ENCODE data around the gene ZNF611.
"Not testable (repeated sequence)": the region's sequence is repeated elsewhere in the genome, so short reads cannot be mapped to it uniquely, and the experiment has no call there.

The ZNF611 gene

DNA sequence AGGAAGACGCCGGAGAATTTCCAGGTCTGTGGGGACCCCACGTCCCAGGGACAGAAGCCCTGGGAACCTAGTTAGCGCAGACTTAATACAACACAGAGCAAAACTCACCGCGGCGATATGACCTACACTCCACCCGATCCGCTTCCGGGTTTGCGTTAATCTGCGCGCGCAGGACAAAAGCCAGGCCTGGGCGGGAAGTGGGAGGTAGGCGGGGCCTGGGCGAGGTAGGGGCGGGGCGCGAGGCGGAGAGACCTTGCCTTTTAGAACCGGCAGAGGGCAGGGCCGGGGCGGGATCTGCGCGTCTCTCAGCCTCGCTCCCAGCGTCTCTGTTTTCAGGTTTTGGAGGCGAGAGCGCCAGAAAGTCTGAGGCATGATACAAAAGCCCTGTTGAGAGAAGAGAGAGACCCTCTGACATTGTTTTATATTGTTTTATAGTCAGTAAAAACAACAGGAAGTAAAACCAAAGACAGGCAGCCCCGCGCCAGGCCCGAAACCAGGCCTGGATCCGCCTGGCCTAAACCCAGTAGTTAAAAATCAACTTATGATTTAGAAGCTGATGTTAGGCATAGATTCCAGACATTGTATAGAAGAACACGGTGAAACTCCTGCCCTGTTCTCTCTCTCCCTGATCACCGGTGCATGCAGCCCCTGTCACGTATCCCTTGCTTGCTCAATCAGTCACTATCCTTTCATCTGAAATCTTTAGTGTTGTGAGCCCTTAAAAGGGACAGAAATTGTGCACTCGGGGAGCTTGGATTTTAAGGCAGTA is at the start of gene ZNF611:
TSS of gene ZNF611 (minus strand) at position 152 of the 769 bp plus-strand sequence. CDS start 19,150 bp downstream, outside the sequence.
- peak; percentile 96 for DNase-seq (ENCODE audit: low spot score)

GRCh38 chr19:52782864-52783263 is 48.0 kb upstream of the ZNF611 start:
- not testable (repeated sequence) for DNase-seq (ENCODE audit: low spot score)

DNA sequence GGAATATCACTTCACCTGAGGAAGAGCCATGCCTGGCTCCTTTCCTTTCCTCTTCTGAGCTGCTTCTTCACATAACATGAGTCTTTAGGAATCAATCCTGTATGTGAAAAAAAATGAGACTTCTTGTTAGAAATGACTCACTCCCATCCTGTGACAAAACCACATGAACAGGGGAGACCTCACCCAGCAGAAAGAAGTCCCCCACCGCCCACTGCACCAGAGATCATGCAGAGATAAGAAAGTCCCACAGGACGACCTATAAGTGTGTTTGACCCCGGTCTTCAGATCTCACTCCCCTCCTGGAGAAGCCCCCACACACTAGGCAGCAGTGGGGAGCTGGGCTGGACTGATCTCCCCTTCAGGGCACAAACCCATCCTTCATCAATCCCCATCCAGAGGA is 44.0 kb upstream of the ZNF611 start:
- no peak for DNase-seq (ENCODE audit: low spot score)

- DNase-seq (ENCODE audit: low spot score), result not testable (repeated sequence)
Measured at GRCh38 chr19:52756447-52756846, 21.6 kb upstream of the ZNF611 start.

DNA sequence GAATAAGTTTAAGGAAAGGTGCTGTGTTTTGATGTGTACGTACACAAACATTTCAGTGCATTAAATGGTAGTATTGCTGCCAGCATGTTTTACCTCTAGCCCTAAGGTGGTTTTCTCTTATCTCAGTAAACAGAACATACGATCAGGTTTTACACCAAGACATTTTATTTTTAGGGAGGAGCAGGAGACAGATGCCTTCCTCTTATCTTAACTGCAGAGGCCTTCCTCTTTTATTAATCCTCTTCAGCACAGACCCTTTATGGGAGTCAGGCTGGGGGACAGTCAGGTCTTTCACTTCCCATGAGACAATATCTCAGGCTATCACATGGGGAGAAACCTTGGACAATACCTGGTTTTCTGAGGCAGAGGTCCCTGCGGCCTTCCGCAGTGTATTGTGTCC is 14.9 kb upstream of the ZNF611 start:
- DNase-seq (ENCODE audit: low spot score), result no peak

- peak; percentile 8 for DNase-seq (ENCODE audit: low spot score)
Measured at GRCh38 chr19:52748336-52748950, 13.6 kb upstream of the ZNF611 start.

GRCh38 chr19:52745919-52746318 is 11.1 kb upstream of the ZNF611 start:
- DNase-seq (ENCODE audit: low spot score), result not testable (repeated sequence)

DNA sequence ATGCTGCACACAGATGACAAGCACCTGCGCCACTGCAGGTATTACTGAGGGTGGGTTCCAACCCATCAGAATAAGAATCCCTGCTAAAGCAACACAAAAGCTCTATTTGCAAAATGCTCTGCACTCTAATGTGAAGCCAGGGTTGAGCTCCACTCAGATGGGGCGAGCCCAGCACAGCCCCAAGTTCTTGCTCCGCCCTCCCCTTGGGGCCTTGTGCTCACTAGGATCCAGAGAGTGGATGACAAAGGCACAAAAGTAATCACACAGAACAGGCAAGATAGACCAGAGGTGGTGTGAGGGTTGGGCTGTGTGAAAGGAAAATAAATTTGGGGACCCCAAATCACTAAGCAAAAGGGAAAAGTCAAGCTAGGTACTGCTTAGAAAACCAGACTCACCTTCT is 8.2 kb upstream of the ZNF611 start:
- DNase-seq (ENCODE audit: low spot score), result no peak

GRCh38 chr19:52742516-52742915 is 7.7 kb upstream of the ZNF611 start:
- DNase-seq (ENCODE audit: low spot score), result no peak

DNA sequence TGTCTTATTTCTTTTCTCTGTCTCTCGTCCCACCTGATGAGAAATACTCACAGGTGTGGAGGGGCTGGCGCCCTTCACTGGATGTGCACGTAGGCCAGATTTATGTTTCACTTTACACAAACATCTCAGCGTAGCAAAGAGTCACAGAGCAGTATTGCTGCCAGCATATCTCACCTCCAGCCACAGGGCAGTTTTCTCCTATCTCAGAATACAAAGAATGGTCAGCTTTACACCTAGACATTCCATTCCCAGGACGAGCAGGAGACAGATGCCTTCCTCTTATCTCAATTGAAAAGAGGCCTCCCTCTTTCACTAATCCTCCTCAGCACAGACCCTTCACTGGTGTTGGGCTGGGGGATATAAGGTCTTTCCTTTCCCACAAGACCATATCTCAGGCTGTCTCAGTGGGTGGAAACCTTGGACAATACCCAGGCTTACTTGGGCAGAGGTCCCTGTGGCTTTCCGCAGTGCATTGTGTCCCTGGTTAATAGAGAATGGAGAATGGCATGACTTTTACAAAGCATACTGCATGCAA is 7.2 kb upstream of the ZNF611 start:
- no peak for DNase-seq (ENCODE audit: low spot score)

DNA sequence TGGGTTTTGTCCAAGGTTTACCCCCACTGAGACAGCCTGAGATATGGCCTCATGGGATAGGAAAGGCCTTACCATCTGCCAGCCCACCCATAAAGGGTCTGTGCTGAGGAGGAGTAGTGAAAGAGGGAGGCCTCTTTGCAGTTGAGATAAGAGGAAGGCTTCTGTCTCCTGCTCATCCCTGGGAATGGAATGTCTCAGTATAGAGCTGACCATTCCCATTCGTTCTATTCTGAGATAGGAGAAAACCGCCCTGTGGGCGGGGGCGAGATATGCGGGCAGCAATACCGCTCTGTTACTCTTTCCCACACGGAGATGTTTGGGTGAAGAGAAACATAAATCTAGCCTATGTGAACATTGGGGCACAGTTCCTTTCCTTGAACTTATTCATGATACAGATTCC is 6.5 kb upstream of the ZNF611 start:
- DNase-seq (ENCODE audit: low spot score), result not testable (repeated sequence)

DNA sequence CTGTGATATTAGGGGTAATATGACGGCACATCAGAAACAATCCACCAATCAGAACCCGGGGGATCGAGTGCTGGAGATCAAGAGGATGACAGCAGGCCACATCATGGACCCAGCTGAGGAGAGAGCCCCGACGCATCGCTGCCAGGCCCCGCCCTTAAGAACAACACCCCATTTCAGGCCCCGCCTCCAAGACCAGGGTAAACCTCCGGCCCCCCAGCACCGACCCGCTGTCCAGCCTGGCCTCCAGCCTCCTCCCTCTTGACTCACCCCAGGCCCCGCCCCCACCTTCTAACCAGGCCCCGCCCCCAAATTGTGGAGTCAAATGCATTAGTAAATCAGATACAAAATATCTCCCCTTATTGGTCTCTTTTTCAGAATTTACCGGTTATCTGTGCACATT is 4.7 kb upstream of the ZNF611 start:
- DNase-seq (ENCODE audit: low spot score), result no peak

DNA sequence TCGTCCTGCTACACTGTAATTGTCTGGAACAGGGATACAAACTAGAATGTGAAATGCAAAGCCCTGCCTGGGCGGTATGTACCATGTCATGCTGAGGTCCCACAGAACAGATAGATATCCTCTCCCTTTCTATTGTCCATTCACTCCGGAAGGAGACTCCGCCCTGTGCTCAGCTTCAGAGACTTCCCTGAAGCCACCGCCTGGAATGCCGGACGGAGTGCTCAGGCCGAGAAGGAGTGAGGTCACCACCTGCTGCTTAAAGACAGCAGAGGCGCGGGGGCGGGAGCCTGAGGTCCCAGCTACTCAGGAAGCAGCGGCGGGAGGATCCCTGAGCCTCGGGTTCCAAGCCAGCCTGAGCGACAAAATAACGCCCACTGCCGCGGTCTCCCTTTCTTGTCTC is 890 bp upstream of the ZNF611 start:
- DNase-seq (ENCODE audit: low spot score), result no peak

DNA sequence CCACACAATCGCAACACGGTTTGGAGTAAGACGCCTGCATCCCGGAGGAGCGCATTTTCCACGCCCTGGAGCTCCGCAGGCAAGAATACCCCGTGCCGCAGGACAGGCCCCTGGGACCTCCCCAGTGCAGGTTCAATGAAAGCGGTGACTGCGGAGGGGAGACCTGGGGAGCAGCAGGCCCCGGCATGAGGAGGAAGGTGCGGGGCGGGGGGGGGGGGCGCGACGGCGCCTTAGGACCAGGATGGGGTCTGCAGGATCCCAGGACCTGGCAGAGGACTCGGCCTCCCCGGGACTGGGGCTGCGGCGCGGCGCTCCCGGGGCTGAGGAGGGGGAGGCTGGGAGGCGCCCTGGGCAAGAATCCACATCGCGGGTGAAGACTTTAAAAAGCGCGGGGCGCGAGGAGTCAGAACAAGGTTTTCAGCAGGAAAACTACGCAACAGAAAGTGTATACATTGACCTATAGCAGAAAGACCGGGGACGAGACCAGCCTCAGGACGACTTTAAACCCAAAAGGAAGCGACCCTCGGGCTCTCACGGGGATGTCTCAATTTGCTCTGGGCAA is 432 bp downstream of the ZNF611 start:
- DNase-seq (ENCODE audit: low spot score), result no peak

- DNase-seq (ENCODE audit: low spot score), result not testable (repeated sequence)
Measured at GRCh38 chr19:52726051-52726450, 8.8 kb downstream of the ZNF611 start.

- no peak for DNase-seq (ENCODE audit: low spot score)
Measured at GRCh38 chr19:52725528-52725961, 9.3 kb downstream of the ZNF611 start.

- DNase-seq (ENCODE audit: low spot score), result no peak
Measured at GRCh38 chr19:52724701-52725514, 9.9 kb downstream of the ZNF611 start.

- not testable (repeated sequence) for DNase-seq (ENCODE audit: low spot score)
Measured at GRCh38 chr19:52723907-52724598, 10.8 kb downstream of the ZNF611 start.

DNA sequence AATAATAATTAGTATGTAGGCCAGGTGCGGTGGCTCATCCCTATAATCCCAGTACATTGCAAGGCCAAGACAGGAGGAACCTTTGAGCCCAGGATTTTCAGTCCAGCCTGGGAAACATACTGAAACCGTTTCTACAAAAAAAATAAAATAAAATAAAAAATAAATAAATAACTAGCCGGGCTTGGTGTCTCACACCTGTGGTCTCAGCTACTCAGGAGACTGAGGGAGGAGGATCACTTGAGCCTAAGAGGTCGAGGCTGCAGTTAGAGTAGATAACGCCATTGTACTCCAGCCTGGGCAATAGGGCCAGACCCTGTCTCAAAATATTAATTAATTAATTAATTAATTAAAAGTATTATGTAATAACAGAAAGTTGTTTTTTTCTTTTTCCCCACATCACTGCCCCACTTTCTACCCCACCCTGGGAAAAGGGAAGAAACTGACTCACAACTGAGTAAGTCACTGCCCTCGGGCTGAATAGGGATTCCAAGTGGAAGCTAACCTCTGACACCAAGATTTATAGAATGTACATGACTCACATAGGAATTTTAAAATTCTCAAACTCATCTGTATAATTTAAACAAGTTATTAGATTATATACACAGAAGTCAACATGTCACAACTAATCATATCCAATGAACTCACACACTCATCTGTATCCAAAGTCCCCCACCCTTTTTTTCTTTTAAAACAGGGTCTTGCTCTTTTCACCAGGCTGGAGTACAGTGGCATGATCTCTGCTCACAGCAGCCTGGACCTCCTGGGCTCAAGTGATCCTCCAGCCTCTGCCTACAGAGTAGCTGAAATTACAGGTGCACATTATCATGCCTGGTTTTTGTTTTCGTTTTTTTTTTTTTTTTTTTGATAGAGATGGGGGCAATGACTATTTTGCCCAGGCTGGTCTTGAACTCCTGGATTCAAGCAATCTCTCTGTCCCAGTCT is 12.5 kb downstream of the ZNF611 start:
- DNase-seq (ENCODE audit: low spot score), result no peak

DNA sequence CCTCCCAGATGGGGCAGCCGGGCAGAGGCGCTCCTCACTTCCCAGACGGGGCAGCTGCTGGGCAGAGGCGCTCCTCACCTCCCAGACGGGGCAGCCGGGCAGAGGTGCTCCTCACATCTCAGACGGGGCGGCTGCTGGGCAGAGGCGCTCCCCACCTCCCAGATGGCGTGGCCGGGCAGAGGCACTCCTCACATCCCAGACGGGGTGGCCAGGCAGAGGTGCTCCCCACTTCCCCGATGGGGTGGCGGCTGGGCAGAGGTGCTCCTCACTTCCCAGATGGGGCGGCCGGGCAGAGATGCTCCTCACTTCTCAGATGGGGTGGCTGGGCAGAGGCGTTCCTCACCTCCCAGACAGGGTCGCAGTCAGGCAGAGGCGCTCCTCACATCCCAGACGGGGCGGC is 14.3 kb downstream of the ZNF611 start:
- DNase-seq (ENCODE audit: low spot score), result not testable (repeated sequence)

Measured in germinal center (tissue), 1 donor.